GM21786 (cell line): ENCODE results near the gene TRAF5.
"Not testable (repeated sequence)": the region's sequence is repeated elsewhere in the genome, so short reads cannot be mapped to it uniquely, and the experiment has no call there.

Experiments
- ATAC-seq: cut with Tn5 transposase; IDR thresholded peaks from one replicate; pipeline ENCODE4 v1.9.1; 2021; ENCODE audit not compliant: unreplicated experiment

TRAF5 gene

GRCh38 chr1:211326528-211327345, at the start of gene TRAF5:
TRAF5 (plus strand) TSS chr1:211326833; CDS start chr1:211353240, 26,407 bp downstream.
- ATAC-seq: peak; percentile 18

GRCh38 chr1:211279340-211279739, 47.3 kb upstream of the TRAF5 start:
- no peak for ATAC-seq

GRCh38 chr1:211280910-211281309, 45.7 kb upstream of the TRAF5 start:
- ATAC-seq: no peak

- no peak for ATAC-seq
Measured at GRCh38 chr1:211281320-211282022, 45.2 kb upstream of the TRAF5 start.

- no peak for ATAC-seq
Measured at GRCh38 chr1:211282023-211282373, 44.6 kb upstream of the TRAF5 start.

GRCh38 chr1:211285196-211285595, 41.4 kb upstream of the TRAF5 start:
- ATAC-seq: no peak

GRCh38 chr1:211287218-211287617, 39.4 kb upstream of the TRAF5 start:
- ATAC-seq: no peak

- no peak for ATAC-seq
Measured at GRCh38 chr1:211292411-211292810, 34.2 kb upstream of the TRAF5 start.

GRCh38 chr1:211296396-211296795, 30.2 kb upstream of the TRAF5 start:
- ATAC-seq: no peak

- peak; percentile 97 for ATAC-seq
Measured at GRCh38 chr1:211305044-211305443, 21.6 kb upstream of the TRAF5 start.

- no peak for ATAC-seq
Measured at GRCh38 chr1:211309617-211310016, 17.0 kb upstream of the TRAF5 start.

GRCh38 chr1:211313392-211313791, 13.2 kb upstream of the TRAF5 start:
- ATAC-seq: no peak

- no peak for ATAC-seq
Measured at GRCh38 chr1:211318576-211319280, 7.9 kb upstream of the TRAF5 start.

GRCh38 chr1:211319892-211320291, 6.7 kb upstream of the TRAF5 start:
- no peak for ATAC-seq

- ATAC-seq: no peak
Measured at GRCh38 chr1:211320980-211321379, 5.7 kb upstream of the TRAF5 start.

GRCh38 chr1:211321646-211322045, 5.0 kb upstream of the TRAF5 start:
- ATAC-seq: not testable (repeated sequence)

GRCh38 chr1:211323156-211324063, 3.2 kb upstream of the TRAF5 start:
- peak; percentile 44 for ATAC-seq

- no peak for ATAC-seq
Measured at GRCh38 chr1:211324992-211325775, 1.4 kb upstream of the TRAF5 start.

- no peak for ATAC-seq
Measured at GRCh38 chr1:211326140-211326527, 499 bp upstream of the TRAF5 start.

GRCh38 chr1:211327346-211327921, 801 bp downstream of the TRAF5 start:
- peak; percentile 29 for ATAC-seq
